Activated CD8-positive, alpha-beta memory T cell treated with anti-CD3 and anti-CD28 coated beads, Interleukin-2, amount 50 U/mL, for 1 hour (primary cell): Measurements from ENCODE around the gene RUNX3.
A peak's percentile ranks its signal among the peaks of the same experiment; 100 is the strongest.
"Not testable (repeated sequence)": the region's sequence is repeated elsewhere in the genome, so short reads cannot be mapped to it uniquely, and the experiment has no call there.

ENCODE experiments used
- DNase-seq: peaks from one replicate; pipeline ENCODE4 v3.0.0-alpha.2; 2020; ENCODE audit errors: extremely low read depth

Gene RUNX3

GRCh38 chr1:24930260-24931145, at the start of gene RUNX3:
Gene RUNX3, minus strand, starts transcription at chr1:24930276. Its CDS starts 408 bp downstream, at chr1:24929868.
- DNase-seq = peak; percentile 80

- not testable (repeated sequence) for DNase-seq
Measured at GRCh38 chr1:24979232-24979631, 49.2 kb upstream of the RUNX3 start.

- no peak for DNase-seq
Measured at GRCh38 chr1:24978383-24979032, 48.4 kb upstream of the RUNX3 start.

GRCh38 chr1:24975391-24975790, 45.3 kb upstream of the RUNX3 start:
- DNase-seq = no peak

GRCh38 chr1:24973315-24973714, 43.2 kb upstream of the RUNX3 start:
- DNase-seq = no peak

GRCh38 chr1:24972915-24973242, 42.8 kb upstream of the RUNX3 start:
- no peak for DNase-seq

- DNase-seq = no peak
Measured at GRCh38 chr1:24972221-24972914, 42.3 kb upstream of the RUNX3 start.

- no peak for DNase-seq
Measured at GRCh38 chr1:24970926-24971875, 41.1 kb upstream of the RUNX3 start.

GRCh38 chr1:24970399-24970753, 40.3 kb upstream of the RUNX3 start:
- no peak for DNase-seq

GRCh38 chr1:24969596-24970398, 39.7 kb upstream of the RUNX3 start:
- DNase-seq = no peak

- DNase-seq = no peak
Measured at GRCh38 chr1:24968941-24969585, 39.0 kb upstream of the RUNX3 start.

GRCh38 chr1:24967962-24968361, 37.9 kb upstream of the RUNX3 start:
- no peak for DNase-seq

GRCh38 chr1:24967555-24967954, 37.5 kb upstream of the RUNX3 start:
- no peak for DNase-seq

- no peak for DNase-seq
Measured at GRCh38 chr1:24966724-24967346, 36.8 kb upstream of the RUNX3 start.

GRCh38 chr1:24966121-24966723, 36.1 kb upstream of the RUNX3 start:
- no peak for DNase-seq

GRCh38 chr1:24965571-24965930, 35.5 kb upstream of the RUNX3 start:
- DNase-seq = no peak

GRCh38 chr1:24964811-24965570, 34.9 kb upstream of the RUNX3 start:
- peak; percentile 85 for DNase-seq

GRCh38 chr1:24963943-24964693, 34.0 kb upstream of the RUNX3 start:
- no peak for DNase-seq
